Fibroblast of villous mesenchyme (primary cell): ENCODE results near the gene DDAH1. TPM values are rescaled to one million over a fixed set of nuclear protein-coding genes. Genes with fewer than 3 reads are reported as not detected.

ENCODE experiments used
- DNase-seq: peaks from one replicate; pipeline ENCODE4 v3.0.0-alpha.2; 2010; ENCODE audit warnings: low read depth
- H3K4me3 ChIP-seq: 2 replicates; pipeline ENCODE4 v1.5.1; 2011; ENCODE audit warnings: low read depth, mild to moderate bottlenecking, low read length
- CTCF ChIP-seq: IDR thresholded peaks from 2 replicates; pipeline ENCODE4 v1.5.1; 2012; ENCODE audit warnings: low read depth, mild to moderate bottlenecking, low read length; ENCODE audit not compliant: insufficient read depth
- total RNA-seq: library from RNA; depleted of rRNA; stranded (reverse); fragments of >200 nt; gene quantifications from 2 replicates; pipeline ENCODE4 v1.2.3, GENCODE V29; 2012

DDAH1 gene
- total RNA-seq, 1 donor, result 259 TPM

GRCh38 chr1:85484264-85484663, 19.3 kb upstream of the DDAH1 start:
- TF ChIP-seq CTCF, result no peak
- no peak for DNase-seq
- no peak overlapping the region for H3K4me3 ChIP-seq

- no peak for TF ChIP-seq CTCF
- no peak for DNase-seq
- no peak overlapping the region for H3K4me3 ChIP-seq
These were observed 16.7 kb upstream of the DDAH1 start for GRCh38 chr1:85481688-85482087.

- DNase-seq, result no peak
- no peak overlapping the region for H3K4me3 ChIP-seq
- no peak for TF ChIP-seq CTCF
These were observed 15.6 kb upstream of the DDAH1 start for GRCh38 chr1:85480566-85480965.

- TF ChIP-seq CTCF, result no peak
- DNase-seq, result no peak
- no peak overlapping the region for H3K4me3 ChIP-seq
These were observed 14.5 kb upstream of the DDAH1 start for GRCh38 chr1:85479491-85479890.

GRCh38 chr1:85478366-85478765, 13.4 kb upstream of the DDAH1 start:
- no peak for TF ChIP-seq CTCF
- no peak overlapping the region for H3K4me3 ChIP-seq
- DNase-seq, result no peak

GRCh38 chr1:85475055-85475454, 10.1 kb upstream of the DDAH1 start:
- DNase-seq, result no peak
- no peak for TF ChIP-seq CTCF
- no peak overlapping the region for H3K4me3 ChIP-seq

GRCh38 chr1:85473390-85473789, 8.4 kb upstream of the DDAH1 start:
- no peak for TF ChIP-seq CTCF
- H3K4me3 ChIP-seq, result no peak overlapping the region
- peak; percentile 74 for DNase-seq
